Caco-2 (cell line): ENCODE data around the gene CAMK2D. TPM values are rescaled to one million over a fixed set of nuclear protein-coding genes. Genes with fewer than 3 reads are reported as not detected.

Experiments used
- BruUV-seq: library from RNA; stranded (reverse); fragments of 400-500 nt; replicated peaks from 2 replicates; lab custom pipeline; 2021; lab: Mats Ljungman, UMichigan
- CTCF ChIA-PET: fragments of 300-600 bp; sonication (Branson Sonifier 250); formaldehyde crosslinking; loops from one replicate; lab custom pipeline; 2022; ENCODE audit warnings: antibody characterized with exemption; lab: Charles Lee
- POLR2A ChIA-PET: fragments of 300-600 bp; sonication (Branson Sonifier 250); formaldehyde crosslinking; loops from one replicate; lab custom pipeline; 2022; ENCODE audit warnings: antibody characterized with exemption; lab: Charles Lee
- DNase-seq, 2 experiments: peaks; one replicate each; pipeline versions ENCODE4 v3.0.0 to v3.0.0-alpha.2; 2020 to 2022
- H3K27me3 ChIP-seq: replicated peaks from 2 replicates; pipeline ENCODE4 v1.6.0; 2011; ENCODE audit warnings: low read length; ENCODE audit not compliant: control insufficient read depth, insufficient read depth
- H3K36me3 ChIP-seq: 2 replicates; pipeline ENCODE4 v1.5.1; 2011; ENCODE audit warnings: low read length; ENCODE audit not compliant: control insufficient read depth, insufficient read depth
- H3K4me1 ChIP-seq: fragments of 250-450 bp; sonication (Bioruptor Pico); 2 replicates; pipeline ENCODE4 v1.5.1; 2020; ENCODE audit warnings: mild to moderate bottlenecking
- H3K4me3 ChIP-seq: 2 replicates; pipeline ENCODE4 v1.5.1; 2011; ENCODE audit warnings: low read depth, mild to moderate bottlenecking, control low read depth, low read length
- H3K9me3 ChIP-seq: fragments of 250-450 bp; sonication (Bioruptor Pico); 2 replicates; pipeline ENCODE4 v1.5.1; 2020; ENCODE audit warnings: mild to moderate bottlenecking, moderate library complexity
- H3K27ac Mint-ChIP-seq: one replicate; pipeline ENCODE4 v1.8.0; 2022; ENCODE audit warnings: mixed read lengths; ENCODE audit not compliant: unreplicated experiment
- H3K27me3 Mint-ChIP-seq: one replicate; pipeline ENCODE4 v1.8.0; 2022; ENCODE audit warnings: mixed read lengths; ENCODE audit not compliant: insufficient read depth, unreplicated experiment
- H3K36me3 Mint-ChIP-seq: one replicate; pipeline ENCODE4 v1.8.0; 2022; ENCODE audit warnings: mild to moderate bottlenecking, mixed read lengths; ENCODE audit not compliant: insufficient read depth, unreplicated experiment
- H3K4me1 Mint-ChIP-seq: one replicate; pipeline ENCODE4 v1.8.0; 2022; ENCODE audit warnings: low read depth, mixed read lengths; ENCODE audit not compliant: unreplicated experiment
- H3K4me3 Mint-ChIP-seq: one replicate; pipeline ENCODE4 v1.8.0; 2022; ENCODE audit warnings: mild to moderate bottlenecking, moderate library complexity, mixed read lengths; ENCODE audit not compliant: unreplicated experiment
- H3K9me3 Mint-ChIP-seq: one replicate; pipeline ENCODE4 v1.8.0; 2022; ENCODE audit warnings: mixed read lengths; ENCODE audit not compliant: unreplicated experiment
- intact Hi-C: fragments of 100-400 bp; cut with micrococcal nuclease; formaldehyde crosslinking; loops from one replicate; pipeline ENCODE4 v1.10.0; 2022; ENCODE audit not compliant: unreplicated experiment
- total RNA-seq: library from RNA; stranded (reverse); gene quantifications from 2 replicates; pipeline ENCODE4 v1.2.3, GENCODE V29; 2022
- TF ChIP-seq, protein P1 (sequence below), 2 experiments: fragments of 200-600 bp in 1 of 2; IDR thresholded peaks; 1 replicate in 1 of 2; 2 replicates in 1 of 2; pipeline versions ENCODE4 v1.5.1 to v1.8.0; 2011 to 2022; ENCODE audit warnings: antibody characterized with exemption in 1 of 2, control low read depth in 1 of 2, inconsistent platforms in 1 of 2, low read depth in 1 of 2, low read length in 1 of 2, mild to moderate bottlenecking in 1 of 2, moderate library complexity in 1 of 2; ENCODE audit not compliant: insufficient read depth in 1 of 2, severe bottlenecking in 1 of 2, unreplicated experiment in 1 of 2

CAMK2D gene
- total RNA-seq, 1 experiment from 2014 or later: 65.6 TPM

DNA sequence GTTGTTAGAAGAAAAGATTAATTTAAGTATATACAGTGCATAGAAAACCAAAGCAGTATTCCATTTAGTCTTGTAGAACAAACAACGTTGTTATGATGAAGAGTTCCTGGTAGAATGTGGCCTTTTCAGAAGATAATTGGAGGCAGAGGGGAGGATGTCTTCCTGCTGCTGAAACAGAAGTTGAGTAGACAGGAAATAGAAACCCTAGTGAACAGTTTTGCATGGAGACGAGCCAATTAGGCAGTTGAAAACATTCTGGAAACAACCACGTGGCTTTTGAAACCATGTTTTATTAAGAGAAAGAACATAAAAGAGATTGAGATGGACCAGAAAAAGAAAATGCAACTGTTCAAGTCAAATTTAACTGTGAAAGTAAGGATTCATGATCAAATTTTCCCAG is 325.2 kb downstream of the CAMK2D start:
- no peaks in the 10 kb centered on the region for H3K36me3 ChIP-seq
- Mint-ChIP-seq H3K36me3 (no peaks in the 10 kb centered on the region), H3K4me1 (peaks cover 12% of the 10 kb centered on the region), H3K27me3 (no peaks in the 10 kb centered on the region), H3K4me3 (no peak overlapping the region), H3K27ac (no peak overlapping the region), H3K9me3 (peaks cover 10% of the 10 kb centered on the region)
- TF ChIP-seq, protein P1, sequence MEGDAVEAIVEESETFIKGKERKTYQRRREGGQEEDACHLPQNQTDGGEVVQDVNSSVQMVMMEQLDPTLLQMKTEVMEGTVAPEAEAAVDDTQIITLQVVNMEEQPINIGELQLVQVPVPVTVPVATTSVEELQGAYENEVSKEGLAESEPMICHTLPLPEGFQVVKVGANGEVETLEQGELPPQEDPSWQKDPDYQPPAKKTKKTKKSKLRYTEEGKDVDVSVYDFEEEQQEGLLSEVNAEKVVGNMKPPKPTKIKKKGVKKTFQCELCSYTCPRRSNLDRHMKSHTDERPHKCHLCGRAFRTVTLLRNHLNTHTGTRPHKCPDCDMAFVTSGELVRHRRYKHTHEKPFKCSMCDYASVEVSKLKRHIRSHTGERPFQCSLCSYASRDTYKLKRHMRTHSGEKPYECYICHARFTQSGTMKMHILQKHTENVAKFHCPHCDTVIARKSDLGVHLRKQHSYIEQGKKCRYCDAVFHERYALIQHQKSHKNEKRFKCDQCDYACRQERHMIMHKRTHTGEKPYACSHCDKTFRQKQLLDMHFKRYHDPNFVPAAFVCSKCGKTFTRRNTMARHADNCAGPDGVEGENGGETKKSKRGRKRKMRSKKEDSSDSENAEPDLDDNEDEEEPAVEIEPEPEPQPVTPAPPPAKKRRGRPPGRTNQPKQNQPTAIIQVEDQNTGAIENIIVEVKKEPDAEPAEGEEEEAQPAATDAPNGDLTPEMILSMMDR (IDR thresholded peaks at IDR 0.05; ENCODE audit: insufficient read depth in 1 of 2, low read depth in 1 of 2, low read length in 1 of 2, severe bottlenecking in 1 of 2, unreplicated experiment in 1 of 2): no peak
- H3K9me3 ChIP-seq: no peaks in the 10 kb centered on the region
- BruUV-seq: no TSS peak
- intact Hi-C loops: no loop called here
- POLR2A ChIA-PET: no interaction called here
- H3K27me3 ChIP-seq: no peaks in the 10 kb centered on the region
- CTCF ChIA-PET: no interaction called here
- no peak overlapping the region for H3K4me3 ChIP-seq
- DNase-seq: no peak
- H3K4me1 ChIP-seq: peaks cover 9% of the 10 kb centered on the region; the same call in 1 of the 2 replicates

GRCh38 chr4:113435893-113436292 is 325.6 kb downstream of the CAMK2D start:
- no peak overlapping the region for H3K27ac Mint-ChIP-seq
- no peak overlapping the region for H3K4me3 ChIP-seq
- peaks cover 10% of the 10 kb centered on the region for H3K9me3 Mint-ChIP-seq
- POLR2A ChIA-PET: no interaction called here
- H3K4me3 Mint-ChIP-seq: no peak overlapping the region
- H3K4me1 Mint-ChIP-seq: peaks cover 12% of the 10 kb centered on the region
- CTCF ChIA-PET: no interaction called here
- no peaks in the 10 kb centered on the region for H3K9me3 ChIP-seq
- H3K27me3 ChIP-seq: no peaks in the 10 kb centered on the region
- H3K36me3 Mint-ChIP-seq: no peaks in the 10 kb centered on the region
- DNase-seq: no peak
- H3K4me1 ChIP-seq: peaks cover 9% of the 10 kb centered on the region; the same call in 1 of the 2 replicates
- TF ChIP-seq, protein P1 (IDR thresholded peaks at IDR 0.05; ENCODE audit: insufficient read depth in 1 of 2, low read depth in 1 of 2, low read length in 1 of 2, severe bottlenecking in 1 of 2, unreplicated experiment in 1 of 2): no peak
- no peaks in the 10 kb centered on the region for H3K36me3 ChIP-seq
- BruUV-seq: no TSS peak
- intact Hi-C loops: no loop called here
- H3K27me3 Mint-ChIP-seq: no peaks in the 10 kb centered on the region

GRCh38 chr4:113434247-113434587 is 327.3 kb downstream of the CAMK2D start:
- H3K9me3 ChIP-seq: no peaks in the 10 kb centered on the region
- CTCF ChIA-PET: no interaction called here
- H3K36me3 ChIP-seq: no peaks in the 10 kb centered on the region
- peak overlapping the region; percentile 42 for H3K27ac Mint-ChIP-seq
- intact Hi-C loops: loop anchor here (5.0 kb wide), 1 partner anchor 37 kb away; no protein-coding TSS in a partner anchor
- BruUV-seq: no TSS peak
- TF ChIP-seq, protein P1 (IDR thresholded peaks at IDR 0.05; ENCODE audit: insufficient read depth in 1 of 2, low read depth in 1 of 2, low read length in 1 of 2, severe bottlenecking in 1 of 2, unreplicated experiment in 1 of 2): no peak
- H3K9me3 Mint-ChIP-seq: peaks cover 10% of the 10 kb centered on the region
- DNase-seq: peak in 1 of 2 experiments; percentile 17
- H3K27me3 ChIP-seq: no peaks in the 10 kb centered on the region
- H3K27me3 Mint-ChIP-seq: no peaks in the 10 kb centered on the region
- H3K4me1 Mint-ChIP-seq: peaks cover 12% of the 10 kb centered on the region
- no peak overlapping the region for H3K4me3 Mint-ChIP-seq
- peaks cover 9% of the 10 kb centered on the region; the same call in 1 of the 2 replicates for H3K4me1 ChIP-seq
- no peak overlapping the region for H3K4me3 ChIP-seq
- POLR2A ChIA-PET: no interaction called here
- no peaks in the 10 kb centered on the region for H3K36me3 Mint-ChIP-seq
